ENCODE results near the gene ARFGAP1.

The ARFGAP1 gene

GRCh38 chr20:63283397-63284082 lies 10.9 kb downstream of the ARFGAP1 start:
- TF ChIP-seq CTCF (IDR thresholded peaks at IDR 0.05; ENCODE audit: insufficient read depth, low read length, poor library complexity, severe bottlenecking), result no peak
- H3K36me3 ChIP-seq (ENCODE audit: control insufficient read depth, insufficient read depth, low read length), result peaks cover 33% of the 10 kb centered on the region
- no peak overlapping the region for H3K4me3 ChIP-seq (replicated peaks; ENCODE audit: low read depth, low read length)
- no peaks in the 10 kb centered on the region for H3K27me3 ChIP-seq (replicated peaks; ENCODE audit: control insufficient read depth, insufficient read depth, low read length)
- DNase-seq (ENCODE audit: extremely low read depth, insufficient read length), result no peak

DNA sequence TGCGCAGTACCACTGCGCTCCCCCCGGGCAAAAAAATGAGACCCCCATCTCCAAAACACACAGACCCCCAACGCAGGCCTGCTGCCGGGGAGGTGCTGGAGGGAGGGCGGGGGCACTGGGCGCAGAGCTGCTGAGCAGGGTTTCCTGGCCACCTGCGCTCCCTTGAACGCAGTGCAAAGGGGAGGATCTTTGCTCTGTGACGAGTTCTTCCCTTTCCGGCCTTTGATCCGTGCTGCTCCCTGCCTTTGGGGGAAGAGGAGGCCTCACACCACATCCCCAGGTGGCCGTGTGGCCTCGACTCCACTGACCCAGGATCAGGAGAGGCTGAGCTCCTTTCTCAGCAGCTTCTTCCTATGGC lies 11.4 kb downstream of the ARFGAP1 start:
- no peak for TF ChIP-seq CTCF (IDR thresholded peaks at IDR 0.05; ENCODE audit: insufficient read depth, low read length, poor library complexity, severe bottlenecking)
- Histone ChIP-seq H3K27me3 (replicated peaks; ENCODE audit: control insufficient read depth, insufficient read depth, low read length) (no peaks in the 10 kb centered on the region), H3K4me3 (replicated peaks; ENCODE audit: low read depth, low read length) (no peak overlapping the region), H3K36me3 (ENCODE audit: control insufficient read depth, insufficient read depth, low read length) (peaks cover 34% of the 10 kb centered on the region)
- no peak for DNase-seq (ENCODE audit: extremely low read depth, insufficient read length)

DNA sequence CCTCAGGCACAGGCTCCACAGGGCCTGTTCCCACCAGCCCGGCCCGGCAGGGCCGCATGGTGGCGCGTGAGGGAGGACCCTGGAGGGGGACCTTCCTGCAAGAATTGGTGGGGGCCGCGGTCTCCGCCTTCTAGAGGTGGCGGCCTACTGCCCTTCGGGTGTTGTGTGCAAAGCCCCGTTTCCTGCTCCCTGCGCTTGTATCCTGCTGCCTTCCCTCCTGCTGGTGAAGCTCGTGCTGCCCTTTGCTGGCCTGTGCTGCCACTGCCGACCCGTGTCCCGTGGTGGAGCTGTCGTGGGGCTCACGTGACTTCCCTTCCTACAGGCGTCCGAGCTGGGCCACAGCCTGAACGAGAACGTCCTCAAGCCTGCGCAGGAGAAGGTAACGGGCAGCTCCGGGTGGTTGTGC lies 11.9 kb downstream of the ARFGAP1 start:
- no peaks in the 10 kb centered on the region for H3K27me3 ChIP-seq (replicated peaks; ENCODE audit: control insufficient read depth, insufficient read depth, low read length)
- no peak overlapping the region for H3K4me3 ChIP-seq (replicated peaks; ENCODE audit: low read depth, low read length)
- TF ChIP-seq CTCF (IDR thresholded peaks at IDR 0.05; ENCODE audit: insufficient read depth, low read length, poor library complexity, severe bottlenecking), result no peak
- peaks cover 33% of the 10 kb centered on the region for H3K36me3 ChIP-seq (ENCODE audit: control insufficient read depth, insufficient read depth, low read length)
- DNase-seq (ENCODE audit: extremely low read depth, insufficient read length), result no peak

- Histone ChIP-seq H3K36me3 (ENCODE audit: control insufficient read depth, insufficient read depth, low read length) (peaks cover 33% of the 10 kb centered on the region), H3K4me3 (replicated peaks; ENCODE audit: low read depth, low read length) (no peak overlapping the region), H3K27me3 (replicated peaks; ENCODE audit: control insufficient read depth, insufficient read depth, low read length) (no peaks in the 10 kb centered on the region)
- TF ChIP-seq CTCF (IDR thresholded peaks at IDR 0.05; ENCODE audit: insufficient read depth, low read length, poor library complexity, severe bottlenecking), result no peak
- no peak for DNase-seq (ENCODE audit: extremely low read depth, insufficient read length)
Measured at GRCh38 chr20:63284981-63285524, 12.4 kb downstream of the ARFGAP1 start.

DNA sequence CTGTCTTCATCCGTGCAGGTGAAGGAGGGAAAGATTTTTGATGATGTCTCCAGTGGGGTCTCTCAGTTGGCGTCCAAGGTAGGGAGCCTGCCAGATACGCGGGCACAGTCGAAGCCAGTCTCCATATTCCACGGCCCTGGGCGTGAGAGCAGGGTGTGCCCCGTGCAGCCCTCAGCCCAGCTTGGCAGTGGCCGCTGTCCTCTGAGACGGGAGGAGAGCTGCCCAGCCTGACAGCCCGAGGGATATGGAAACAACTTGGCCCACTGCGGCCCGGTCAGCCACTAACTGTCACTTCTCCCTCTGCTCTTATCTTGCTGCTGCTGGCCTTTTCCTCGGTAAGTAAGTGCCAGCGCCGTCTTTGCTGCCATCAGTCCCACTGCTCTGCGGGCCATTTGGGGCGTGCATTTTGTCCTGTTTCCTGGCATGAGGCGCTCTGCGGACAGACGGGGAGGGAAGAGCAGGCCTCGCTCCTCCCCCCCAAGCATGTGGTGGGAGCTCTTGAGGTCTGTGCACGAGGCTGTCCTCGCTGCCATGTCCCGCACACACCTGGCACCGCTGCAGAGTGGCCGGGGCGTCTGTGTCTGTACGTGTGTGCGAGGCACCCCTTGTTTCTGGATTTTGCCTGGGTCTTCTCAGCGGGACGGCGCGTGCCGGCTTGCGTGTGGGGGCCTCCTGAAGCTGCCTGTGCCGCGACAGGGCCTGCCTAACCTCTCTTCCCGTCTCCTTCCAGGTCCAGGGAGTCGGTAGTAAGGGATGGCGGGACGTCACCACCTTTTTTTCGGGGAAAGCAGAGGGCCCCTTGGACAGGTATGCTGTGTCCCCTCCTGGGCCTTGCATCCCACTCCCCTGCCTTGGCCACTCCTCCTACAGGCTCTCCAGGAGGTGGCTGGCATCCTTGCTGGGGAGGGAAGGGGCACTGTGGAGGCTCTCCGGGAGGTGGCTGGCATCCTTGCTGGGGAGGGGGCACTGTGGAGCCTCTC lies 13.3 kb downstream of the ARFGAP1 start:
- no peaks in the 10 kb centered on the region for H3K27me3 ChIP-seq (replicated peaks; ENCODE audit: control insufficient read depth, insufficient read depth, low read length)
- no peak for DNase-seq (ENCODE audit: extremely low read depth, insufficient read length)
- no peak for TF ChIP-seq CTCF (IDR thresholded peaks at IDR 0.05; ENCODE audit: insufficient read depth, low read length, poor library complexity, severe bottlenecking)
- peaks cover 29% of the 10 kb centered on the region for H3K36me3 ChIP-seq (ENCODE audit: control insufficient read depth, insufficient read depth, low read length)
- H3K4me3 ChIP-seq (replicated peaks; ENCODE audit: low read depth, low read length), result no peak overlapping the region
